Hippocampal formation (tissue), 2 donors: ENCODE results near the gene FOXF1.

ENCODE experiments used
- DNase-seq, 2 donors: peaks; one replicate each; lab custom pipeline; 2025; lab: John Stamatoyannopoulos, UW

FOXF1 gene

GRCh38 chr16:86492961-86493629, 17.2 kb upstream of the FOXF1 start:
- no peak for DNase-seq

GRCh38 chr16:86494039-86494564, 16.2 kb upstream of the FOXF1 start:
- no peak for DNase-seq

- DNase-seq: no peak
Measured at GRCh38 chr16:86494565-86495356, 15.6 kb upstream of the FOXF1 start.

GRCh38 chr16:86495357-86495701, 15.0 kb upstream of the FOXF1 start:
- no peak for DNase-seq

GRCh38 chr16:86495756-86496261, 14.5 kb upstream of the FOXF1 start:
- no peak for DNase-seq

- no peak for DNase-seq
Measured at GRCh38 chr16:86496262-86496928, 13.9 kb upstream of the FOXF1 start.

- DNase-seq: no peak
Measured at GRCh38 chr16:86496929-86497461, 13.3 kb upstream of the FOXF1 start.

- DNase-seq: no peak
Measured at GRCh38 chr16:86497551-86498021, 12.7 kb upstream of the FOXF1 start.

GRCh38 chr16:86498155-86498670, 12.1 kb upstream of the FOXF1 start:
- no peak for DNase-seq

GRCh38 chr16:86498671-86499439, 11.5 kb upstream of the FOXF1 start:
- no peak for DNase-seq

GRCh38 chr16:86499440-86499786, 10.9 kb upstream of the FOXF1 start:
- no peak for DNase-seq

- DNase-seq: no peak
Measured at GRCh38 chr16:86499889-86500707, 10.2 kb upstream of the FOXF1 start.

- no peak for DNase-seq
Measured at GRCh38 chr16:86500708-86501510, 9.4 kb upstream of the FOXF1 start.

GRCh38 chr16:86501989-86502855, 8.1 kb upstream of the FOXF1 start:
- DNase-seq: no peak

- no peak for DNase-seq
Measured at GRCh38 chr16:86502856-86503748, 7.2 kb upstream of the FOXF1 start.

GRCh38 chr16:86503830-86504229, 6.5 kb upstream of the FOXF1 start:
- no peak for DNase-seq
